MM.1S (cell line): ENCODE data around the gene ZPLD1.

Experiments
- DNase-seq: peaks from one replicate; pipeline ENCODE4 v3.0.0-alpha.2; 2015
- H2AFZ ChIP-seq: fragments of 300-600 bp; sonication (generic); 2 replicates; pipeline ENCODE4 v1.6.0; 2016; ENCODE audit warnings: antibody characterized with exemption, low read length
- H3F3A ChIP-seq: fragments of 300-600 bp; sonication (generic); 2 replicates; pipeline ENCODE4 v1.6.1; 2016; ENCODE audit warnings: mild to moderate bottlenecking, antibody characterized with exemption, low read length, moderate library complexity, mixed read lengths; ENCODE audit not compliant: insufficient read depth
- H3K27ac ChIP-seq: fragments of 300-600 bp; sonication (generic); 2 replicates; pipeline ENCODE4 v1.5.1; 2016; ENCODE audit warnings: mild to moderate bottlenecking, low read length
- H3K27me3 ChIP-seq: fragments of 300-600 bp; sonication (generic); replicated peaks from 2 replicates; pipeline ENCODE4 v1.6.0; 2016; ENCODE audit warnings: low read length; ENCODE audit not compliant: insufficient read depth
- H3K36me3 ChIP-seq: fragments of 300-600 bp; sonication (generic); replicated peaks from 2 replicates; pipeline ENCODE4 v1.6.1; 2016; ENCODE audit warnings: mild to moderate bottlenecking, low read length, mixed read lengths; ENCODE audit not compliant: insufficient read depth
- H3K4me1 ChIP-seq: fragments of 300-600 bp; sonication (generic); 2 replicates; pipeline ENCODE4 v1.6.1; 2016; ENCODE audit warnings: low read length, mixed read lengths
- H3K4me2 ChIP-seq: fragments of 300-600 bp; sonication (generic); 2 replicates; pipeline ENCODE4 v1.6.0; 2016; ENCODE audit warnings: low read depth, low read length
- H3K4me3 ChIP-seq: fragments of 300-600 bp; sonication (generic); 2 replicates; pipeline ENCODE4 v1.5.1; 2016; ENCODE audit warnings: low read length, mixed read lengths
- H3K79me2 ChIP-seq: fragments of 300-600 bp; sonication (generic); 2 replicates; pipeline ENCODE4 v1.6.1; 2016; ENCODE audit warnings: mixed run types, low read length, mixed read lengths
- H3K9ac ChIP-seq: fragments of 300-600 bp; sonication (generic); 2 replicates; pipeline ENCODE4 v1.6.1; 2016; ENCODE audit warnings: low read length, mixed read lengths
- H3K9me2 ChIP-seq: fragments of 300-600 bp; sonication (generic); replicated peaks from 2 replicates; pipeline ENCODE4 v1.6.1; 2016; ENCODE audit warnings: mild to moderate bottlenecking, low read length, mixed read lengths; ENCODE audit not compliant: insufficient read depth
- H3K9me3 ChIP-seq: fragments of 300-600 bp; sonication (generic); replicated peaks from 2 replicates; pipeline ENCODE4 v1.6.1; 2016; ENCODE audit warnings: mild to moderate bottlenecking, low read length, mixed read lengths; ENCODE audit not compliant: insufficient read depth
- H4K20me1 ChIP-seq: fragments of 300-600 bp; sonication (generic); 2 replicates; pipeline ENCODE4 v1.6.1; 2016; ENCODE audit warnings: mild to moderate bottlenecking, low read length, moderate library complexity, mixed read lengths; ENCODE audit not compliant: insufficient read depth
- EZH2 ChIP-seq: fragments of 300-600 bp; sonication (generic); optimal IDR thresholded peaks from 2 replicates; pipeline ENCODE3; 2017; ENCODE audit warnings: low read depth, mild to moderate bottlenecking, antibody characterized with exemption, low read length, mixed read lengths
- EZH2phosphoT487 ChIP-seq: fragments of 300-600 bp; sonication (generic); IDR thresholded peaks from 2 replicates; pipeline ENCODE4 v1.6.1; 2018; ENCODE audit warnings: antibody characterized with exemption, low read length
- TF ChIP-seq, protein P1 (sequence below): fragments of 300-600 bp; sonication (generic); IDR thresholded peaks from 2 replicates; pipeline ENCODE4 v1.5.1; 2016; ENCODE audit warnings: antibody characterized with exemption, low read length, mixed read lengths

ZPLD1 gene

DNA sequence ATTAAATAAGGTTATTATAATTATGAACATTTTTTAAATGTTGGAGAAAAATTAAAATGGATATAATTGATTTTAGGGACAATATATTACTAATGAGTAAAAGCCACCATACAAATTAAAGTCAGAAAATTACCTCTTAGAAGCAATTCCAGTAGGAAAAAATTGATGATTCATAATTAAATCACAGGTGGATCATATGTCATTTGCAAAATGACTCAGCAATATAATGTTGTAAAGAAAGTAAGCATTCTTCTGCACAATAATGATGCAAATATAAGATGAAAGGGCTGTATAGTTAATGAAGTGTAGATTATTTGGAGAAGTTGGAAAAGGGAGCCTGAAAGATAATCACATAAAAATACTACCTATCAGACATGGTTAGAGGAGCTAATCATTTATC lies 25.8 kb downstream of the ZPLD1 start:
- no peaks in the 10 kb centered on the region for H3K4me1 ChIP-seq
- no peak for DNase-seq
- no peaks in the 10 kb centered on the region for H3K79me2 ChIP-seq
- no peaks in the 10 kb centered on the region for H3K9me3 ChIP-seq
- H3K27me3 ChIP-seq: no peaks in the 10 kb centered on the region
- H2AFZ ChIP-seq: no peak overlapping the region
- H3K27ac ChIP-seq: no peak overlapping the region
- no peak for TF ChIP-seq EZH2phosphoT487
- TF ChIP-seq EZH2: no peak
- TF ChIP-seq, protein P1, sequence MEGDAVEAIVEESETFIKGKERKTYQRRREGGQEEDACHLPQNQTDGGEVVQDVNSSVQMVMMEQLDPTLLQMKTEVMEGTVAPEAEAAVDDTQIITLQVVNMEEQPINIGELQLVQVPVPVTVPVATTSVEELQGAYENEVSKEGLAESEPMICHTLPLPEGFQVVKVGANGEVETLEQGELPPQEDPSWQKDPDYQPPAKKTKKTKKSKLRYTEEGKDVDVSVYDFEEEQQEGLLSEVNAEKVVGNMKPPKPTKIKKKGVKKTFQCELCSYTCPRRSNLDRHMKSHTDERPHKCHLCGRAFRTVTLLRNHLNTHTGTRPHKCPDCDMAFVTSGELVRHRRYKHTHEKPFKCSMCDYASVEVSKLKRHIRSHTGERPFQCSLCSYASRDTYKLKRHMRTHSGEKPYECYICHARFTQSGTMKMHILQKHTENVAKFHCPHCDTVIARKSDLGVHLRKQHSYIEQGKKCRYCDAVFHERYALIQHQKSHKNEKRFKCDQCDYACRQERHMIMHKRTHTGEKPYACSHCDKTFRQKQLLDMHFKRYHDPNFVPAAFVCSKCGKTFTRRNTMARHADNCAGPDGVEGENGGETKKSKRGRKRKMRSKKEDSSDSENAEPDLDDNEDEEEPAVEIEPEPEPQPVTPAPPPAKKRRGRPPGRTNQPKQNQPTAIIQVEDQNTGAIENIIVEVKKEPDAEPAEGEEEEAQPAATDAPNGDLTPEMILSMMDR: no peak
- H3K4me3 ChIP-seq: no peak overlapping the region
- no peak overlapping the region for H3K9ac ChIP-seq
- H3K36me3 ChIP-seq: no peaks in the 10 kb centered on the region
- H3K9me2 ChIP-seq: no peaks in the 10 kb centered on the region
- H3F3A ChIP-seq: no peaks in the 10 kb centered on the region
- no peaks in the 10 kb centered on the region for H4K20me1 ChIP-seq
- H3K4me2 ChIP-seq: no peak overlapping the region

DNA sequence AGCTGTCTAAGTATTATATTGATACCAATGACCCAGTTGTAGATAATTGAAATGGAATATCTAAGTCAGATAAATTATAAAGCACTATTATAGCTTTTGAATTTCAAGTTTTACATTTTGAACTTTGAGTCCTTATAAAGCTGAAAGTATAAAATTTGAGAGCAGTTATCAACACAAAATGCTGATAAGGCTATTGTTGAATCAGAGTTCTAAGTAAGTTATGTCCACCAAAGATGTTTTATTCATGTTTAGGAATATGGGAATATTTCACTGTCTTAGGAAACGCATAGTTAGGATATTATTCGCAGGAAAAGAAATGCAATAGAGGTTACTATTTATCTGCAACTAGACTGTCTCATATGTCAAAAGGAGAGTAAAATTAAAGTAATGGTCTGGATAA lies 29.4 kb downstream of the ZPLD1 start:
- no peak for TF ChIP-seq EZH2phosphoT487
- TF ChIP-seq EZH2: no peak
- TF ChIP-seq, protein P1: no peak
- no peaks in the 10 kb centered on the region for H3K9me2 ChIP-seq
- no peaks in the 10 kb centered on the region for H3K9me3 ChIP-seq
- H4K20me1 ChIP-seq: no peaks in the 10 kb centered on the region
- DNase-seq: no peak
- H3K9ac ChIP-seq: no peak overlapping the region
- H3K36me3 ChIP-seq: no peaks in the 10 kb centered on the region
- no peaks in the 10 kb centered on the region for H3K4me1 ChIP-seq
- no peaks in the 10 kb centered on the region for H3K79me2 ChIP-seq
- H3F3A ChIP-seq: no peaks in the 10 kb centered on the region
- H3K4me3 ChIP-seq: no peak overlapping the region
- H3K27ac ChIP-seq: no peak overlapping the region
- no peak overlapping the region for H3K4me2 ChIP-seq
- H2AFZ ChIP-seq: no peak overlapping the region
- H3K27me3 ChIP-seq: no peaks in the 10 kb centered on the region

DNA sequence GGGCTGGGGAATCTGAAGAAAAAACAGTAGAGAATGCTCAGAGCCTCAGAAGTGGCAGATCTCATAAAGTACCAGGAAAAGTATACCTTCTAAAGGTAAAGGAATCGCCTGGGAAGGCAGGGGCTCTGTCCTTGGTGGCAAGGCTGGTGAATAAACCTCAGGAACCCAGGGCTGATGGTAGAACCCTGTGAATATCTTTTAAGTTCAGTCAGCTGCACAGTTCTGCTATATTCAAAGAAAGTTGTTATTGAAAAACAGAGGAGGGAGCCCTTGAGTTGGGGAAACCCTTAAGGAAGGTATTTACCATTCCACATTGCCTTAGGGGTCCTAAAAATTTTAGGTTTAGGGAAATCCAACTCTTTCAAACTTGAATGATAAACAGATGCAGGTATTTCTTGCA lies 31.2 kb downstream of the ZPLD1 start:
- H3K4me1 ChIP-seq: no peaks in the 10 kb centered on the region
- H3K27ac ChIP-seq: no peak overlapping the region
- no peaks in the 10 kb centered on the region for H3F3A ChIP-seq
- H3K36me3 ChIP-seq: no peaks in the 10 kb centered on the region
- no peak overlapping the region for H3K4me2 ChIP-seq
- no peak for TF ChIP-seq EZH2phosphoT487
- no peaks in the 10 kb centered on the region for H3K9me2 ChIP-seq
- H2AFZ ChIP-seq: no peak overlapping the region
- H4K20me1 ChIP-seq: no peaks in the 10 kb centered on the region
- H3K4me3 ChIP-seq: no peak overlapping the region
- H3K79me2 ChIP-seq: no peaks in the 10 kb centered on the region
- DNase-seq: peak; percentile 9
- H3K9ac ChIP-seq: no peak overlapping the region
- no peaks in the 10 kb centered on the region for H3K27me3 ChIP-seq
- no peaks in the 10 kb centered on the region for H3K9me3 ChIP-seq

DNA sequence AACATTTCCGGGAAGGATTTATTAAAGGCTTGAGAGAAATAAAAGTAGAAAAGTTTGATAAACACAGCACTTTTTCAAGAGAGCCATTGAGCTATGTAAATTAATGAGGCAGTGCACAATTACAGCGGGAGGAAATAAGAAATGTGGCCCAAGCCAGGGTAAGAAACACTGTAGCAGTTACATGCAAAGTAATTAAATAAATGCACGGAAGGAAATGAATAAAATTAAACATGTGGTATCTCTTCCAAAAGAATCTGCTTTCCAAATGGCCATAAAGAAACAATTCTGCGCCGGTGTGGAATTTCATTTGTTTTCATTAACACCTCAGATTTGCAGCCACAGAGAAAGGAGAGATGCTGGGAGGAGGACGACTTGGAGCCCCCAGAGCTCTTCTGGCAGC lies 35.3 kb downstream of the ZPLD1 start:
- Histone ChIP-seq H3F3A (no peaks in the 10 kb centered on the region), H2AFZ (no peak overlapping the region)
- TF ChIP-seq EZH2phosphoT487 (no peak), EZH2 (no peak)
- TF ChIP-seq, protein P1: no peak

More for the DNA sequence above, 35.3 kb downstream of the ZPLD1 start:
- no peaks in the 10 kb centered on the region for H3K4me1 ChIP-seq
- no peaks in the 10 kb centered on the region for H3K36me3 ChIP-seq
- DNase-seq: no peak
- no peak overlapping the region for H3K9ac ChIP-seq
- no peaks in the 10 kb centered on the region for H3K27me3 ChIP-seq
- H3K9me3 ChIP-seq: no peaks in the 10 kb centered on the region
- no peak overlapping the region for H3K27ac ChIP-seq
- H3K79me2 ChIP-seq: no peaks in the 10 kb centered on the region
- H3K4me2 ChIP-seq: no peak overlapping the region
- H3K9me2 ChIP-seq: no peaks in the 10 kb centered on the region
- no peak overlapping the region for H3K4me3 ChIP-seq
- H4K20me1 ChIP-seq: no peaks in the 10 kb centered on the region
